ENCODE data around the gene APOB.

- TF ChIP-seq CTCF (IDR thresholded peaks at IDR 0.05), result no peak
- no peak for TF ChIP-seq POLR2A (IDR thresholded peaks at IDR 0.05)
These were observed 61.0 kb downstream of the APOB start for GRCh38 chr2:20982861-20983260.
